Spleen (tissue), 7 donors: ENCODE data around the gene TRPC4AP.

Experiments
- POLR2A ChIP-seq, 3 donors: fragments of 450-650 bp; IDR thresholded peaks; one replicate each; pipeline ENCODE4 v1.5.1; 2017; ENCODE audit warnings: antibody characterized with exemption in 3 of 3, mild to moderate bottlenecking in 1 of 3
- POLR2AphosphoS5 ChIP-seq, 3 donors: sonication (generic); formaldehyde crosslinking; IDR thresholded peaks; one replicate each; pipeline ENCODE4 v1.5.1; 2017; ENCODE audit warnings: antibody characterized with exemption in 3 of 3
- TF ChIP-seq, protein P1 (sequence below), 11 experiments: fragments of 200-600 bp in 7 of 11; fragments of 450-650 bp in 4 of 11; sonication (generic) in 4 of 11; IDR thresholded peaks in 8 of 11; conservative IDR thresholded peaks in 3 of 11; 1 replicate in 7 of 11; 2 replicates in 4 of 11; pipeline versions ENCODE4 v1.4.0 to v1.8.0; 2016 to 2021; ENCODE audit warnings: antibody characterized with exemption in 11 of 11, inconsistent platforms in 4 of 11, mild to moderate bottlenecking in 1 of 11
- donor health status: DM: no; HTN: no; CAD: no; lungs with moderate emphysema.
- donor health status: DM: no; HTN: no; CAD: no.
- donor health status: DM: no; HTN: no; CAD: no.

- TF ChIP-seq, protein P1, sequence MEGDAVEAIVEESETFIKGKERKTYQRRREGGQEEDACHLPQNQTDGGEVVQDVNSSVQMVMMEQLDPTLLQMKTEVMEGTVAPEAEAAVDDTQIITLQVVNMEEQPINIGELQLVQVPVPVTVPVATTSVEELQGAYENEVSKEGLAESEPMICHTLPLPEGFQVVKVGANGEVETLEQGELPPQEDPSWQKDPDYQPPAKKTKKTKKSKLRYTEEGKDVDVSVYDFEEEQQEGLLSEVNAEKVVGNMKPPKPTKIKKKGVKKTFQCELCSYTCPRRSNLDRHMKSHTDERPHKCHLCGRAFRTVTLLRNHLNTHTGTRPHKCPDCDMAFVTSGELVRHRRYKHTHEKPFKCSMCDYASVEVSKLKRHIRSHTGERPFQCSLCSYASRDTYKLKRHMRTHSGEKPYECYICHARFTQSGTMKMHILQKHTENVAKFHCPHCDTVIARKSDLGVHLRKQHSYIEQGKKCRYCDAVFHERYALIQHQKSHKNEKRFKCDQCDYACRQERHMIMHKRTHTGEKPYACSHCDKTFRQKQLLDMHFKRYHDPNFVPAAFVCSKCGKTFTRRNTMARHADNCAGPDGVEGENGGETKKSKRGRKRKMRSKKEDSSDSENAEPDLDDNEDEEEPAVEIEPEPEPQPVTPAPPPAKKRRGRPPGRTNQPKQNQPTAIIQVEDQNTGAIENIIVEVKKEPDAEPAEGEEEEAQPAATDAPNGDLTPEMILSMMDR (IDR thresholded peaks at IDR 0.05 in 8 of 11, conservative IDR thresholded peaks at IDR 0.05 in 3 of 11), result no peak
- TF ChIP-seq POLR2AphosphoS5 (IDR thresholded peaks at IDR 0.05) (no peak), POLR2A (IDR thresholded peaks at IDR 0.05) (no peak)
These were observed 88.4 kb downstream of the TRPC4AP start for GRCh38 chr20:35004051-35004725.
